ENCODE measurements around the gene ZFPM1.
"Not testable (repeated sequence)": the region's sequence is repeated elsewhere in the genome, so short reads cannot be mapped to it uniquely, and the experiment has no call there.

ZFPM1 gene

DNA sequence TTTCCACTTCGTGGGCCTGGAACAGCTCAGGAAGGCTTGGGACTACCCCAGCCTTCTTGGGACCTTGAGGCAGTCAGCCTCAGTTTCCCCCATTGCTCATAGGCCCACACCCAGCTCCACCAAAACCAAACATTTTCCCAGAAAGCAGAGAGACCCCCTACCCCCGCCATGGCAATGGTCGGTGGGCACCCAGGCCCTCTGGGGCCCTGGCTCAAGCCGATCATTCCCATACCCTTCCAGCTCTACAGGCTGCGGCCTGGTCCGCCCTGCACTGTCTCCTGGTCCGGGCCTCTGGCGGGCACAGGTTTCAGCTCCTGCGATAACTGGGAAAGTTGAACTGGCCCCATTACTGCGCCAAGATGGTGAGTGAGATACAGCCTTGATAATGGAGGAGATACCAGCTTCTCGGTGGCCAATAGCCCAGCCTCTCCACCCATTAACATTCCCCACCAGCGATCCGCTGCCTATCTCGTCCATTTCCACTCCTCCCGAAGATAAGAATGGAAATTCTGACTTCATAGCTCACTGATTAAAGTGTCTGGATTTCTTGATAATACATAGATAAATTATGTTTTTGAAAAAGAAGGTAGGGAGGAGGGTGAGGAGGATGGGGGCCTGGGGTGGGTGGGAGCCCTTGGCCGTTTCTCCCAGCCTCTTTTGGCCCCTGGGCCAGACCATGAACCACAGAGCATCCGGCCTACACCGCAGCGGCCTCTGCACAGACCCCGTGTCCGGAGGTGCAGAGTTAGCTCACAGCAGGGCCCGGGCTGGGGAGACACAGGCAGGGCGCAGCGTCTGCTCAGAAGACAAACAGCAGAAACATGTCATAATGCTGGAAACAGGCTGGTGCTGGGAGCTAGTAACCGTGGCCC lies 11.6 kb downstream of the ZFPM1 start:
- no peak for DNase-seq (ENCODE audit: low read depth)

DNA sequence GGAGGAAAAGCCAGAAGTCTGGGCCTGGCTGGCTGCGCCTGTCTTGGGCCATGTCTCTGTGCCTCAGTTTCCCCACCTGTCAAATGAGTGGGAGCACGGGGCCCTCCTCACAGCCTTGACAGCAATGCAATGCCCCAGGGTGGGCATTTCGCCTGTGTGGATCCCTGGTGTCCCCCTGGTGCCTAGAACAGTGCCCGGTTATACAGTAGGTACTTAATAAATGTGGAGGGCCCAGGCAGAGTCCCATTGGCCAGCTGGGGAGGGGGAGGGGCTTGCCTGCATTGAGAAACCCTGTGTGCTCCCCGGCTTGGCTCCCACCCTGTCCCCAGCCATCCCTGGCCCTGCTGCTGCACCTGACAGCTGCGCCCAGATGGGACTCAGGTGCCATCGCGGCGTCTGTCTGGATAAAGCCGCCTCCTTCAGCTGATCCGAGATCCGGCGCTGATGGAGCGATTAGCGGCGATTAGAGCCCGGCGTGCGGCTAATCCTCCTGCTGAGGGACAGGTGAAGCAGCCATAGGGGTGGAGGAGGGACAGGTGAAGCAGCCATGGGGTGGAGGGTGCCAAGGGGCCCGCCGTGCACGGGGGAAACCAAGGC lies 12.4 kb downstream of the ZFPM1 start:
- no peak for DNase-seq (ENCODE audit: low read depth)

DNA sequence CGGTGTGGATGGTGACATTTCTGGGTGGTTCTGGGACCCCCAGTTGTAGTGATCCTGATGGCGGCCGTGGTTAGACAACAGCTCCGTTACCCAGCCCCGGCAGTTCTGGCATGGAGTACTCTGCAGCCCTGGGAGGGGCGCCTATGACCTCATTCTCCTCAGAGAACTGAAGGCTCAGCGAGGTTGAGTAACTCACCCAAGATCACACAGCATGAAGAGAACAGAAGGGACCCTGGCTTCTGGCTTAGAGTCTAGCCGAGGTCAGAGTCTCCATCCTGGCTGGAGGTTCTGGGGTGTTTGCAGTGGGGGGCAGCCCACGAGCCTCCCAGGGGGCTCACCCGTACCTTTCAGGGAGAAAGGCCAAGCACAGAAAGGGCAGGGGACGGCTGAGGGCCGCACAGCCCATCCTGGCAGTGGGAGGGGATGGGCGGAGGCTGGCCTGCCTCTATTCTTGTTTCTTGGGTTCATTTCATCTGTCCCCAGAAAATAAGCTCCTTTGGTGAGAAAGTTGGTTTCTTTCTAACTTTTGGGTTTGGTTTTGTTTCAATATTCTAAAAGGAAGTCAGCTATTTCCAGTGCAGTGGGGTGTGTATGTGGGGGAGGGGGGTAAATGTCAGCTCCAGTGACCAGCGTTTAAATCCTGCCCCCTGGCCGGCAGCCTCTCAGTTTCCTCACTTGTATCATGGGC lies 13.2 kb downstream of the ZFPM1 start:
- DNase-seq (ENCODE audit: low read depth) = no peak

DNA sequence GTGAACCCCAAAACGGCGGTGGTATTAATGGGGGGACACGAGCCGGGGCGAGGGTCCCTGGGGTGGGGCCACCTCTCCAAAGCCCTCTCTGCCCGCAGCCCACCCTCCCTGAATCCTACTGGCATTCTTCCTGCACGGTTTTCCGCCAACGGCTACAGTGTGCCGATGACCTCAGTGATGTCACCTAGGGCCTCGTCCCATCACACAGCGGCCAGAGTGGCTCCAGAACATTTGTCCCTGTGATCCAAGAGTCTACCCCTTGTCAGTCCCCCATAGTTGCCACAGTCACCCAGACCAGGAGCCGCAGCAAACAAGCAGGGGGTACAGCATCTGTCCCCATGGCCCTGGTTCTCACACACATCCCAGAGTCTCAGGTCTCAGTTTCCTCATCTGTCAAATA lies 13.9 kb downstream of the ZFPM1 start:
- DNase-seq (ENCODE audit: low read depth) = no peak

DNA sequence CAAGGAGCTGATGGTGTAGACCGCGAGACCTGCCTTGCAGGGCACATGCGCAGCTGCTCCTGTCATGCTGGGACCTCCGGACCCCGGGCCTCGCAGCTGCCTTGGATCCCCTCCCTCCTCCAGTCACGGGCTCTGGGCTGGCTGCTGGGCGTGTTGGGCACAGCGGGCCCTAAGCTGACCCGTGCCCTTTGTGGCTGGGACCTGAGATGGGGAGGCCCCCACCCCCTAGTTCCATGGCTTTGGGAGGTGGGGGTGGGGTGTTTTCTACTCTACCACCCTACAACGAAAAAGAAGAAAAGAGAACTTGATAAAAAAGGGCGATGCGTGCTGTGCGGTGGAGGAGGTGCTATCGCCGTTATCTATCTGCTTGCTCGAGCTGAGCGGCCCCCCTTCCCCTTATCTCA lies 14.5 kb downstream of the ZFPM1 start:
- no peak for DNase-seq (ENCODE audit: low read depth)

DNA sequence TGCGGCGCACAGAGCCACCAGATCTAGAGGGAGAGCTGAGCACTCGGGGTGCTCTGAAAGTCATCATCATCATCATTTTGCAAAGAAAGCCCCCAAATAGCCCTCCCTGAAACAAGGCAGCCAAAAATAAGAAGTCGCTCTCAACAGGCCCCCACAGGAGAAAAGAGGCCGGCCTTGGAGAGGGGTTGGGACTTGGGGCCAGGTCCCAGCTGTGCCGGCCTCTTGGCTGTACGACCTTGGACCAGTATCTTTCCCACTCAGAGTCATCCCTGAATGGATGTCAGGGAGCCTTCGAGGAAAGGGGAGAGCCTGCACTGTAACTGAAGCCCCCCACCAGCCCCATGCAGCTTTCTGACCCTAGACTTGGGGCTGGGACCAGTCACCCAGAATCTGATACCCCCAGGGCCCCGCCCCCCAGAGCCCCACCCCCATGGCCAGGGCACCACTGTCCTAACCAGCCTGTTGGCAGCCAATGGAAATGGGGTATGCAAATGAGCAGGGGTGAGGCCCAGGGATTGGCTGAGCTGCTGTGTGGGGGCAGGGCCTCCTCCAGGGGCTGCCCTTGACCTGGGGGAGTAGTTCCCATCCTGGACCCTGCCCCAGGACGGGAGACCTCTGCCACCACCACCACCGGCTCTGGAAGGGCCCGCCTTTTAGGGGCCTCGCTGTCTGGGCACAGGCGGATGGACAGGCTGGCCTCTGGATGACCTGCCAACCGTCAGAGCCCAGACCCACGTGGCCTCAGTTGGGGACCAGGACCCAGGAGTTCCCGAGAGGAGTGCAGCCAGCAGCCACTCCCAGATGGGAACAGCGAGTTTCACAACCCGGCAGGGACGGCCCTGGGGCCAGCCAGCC lies 15.4 kb downstream of the ZFPM1 start:
- DNase-seq (ENCODE audit: low read depth) = no peak

DNA sequence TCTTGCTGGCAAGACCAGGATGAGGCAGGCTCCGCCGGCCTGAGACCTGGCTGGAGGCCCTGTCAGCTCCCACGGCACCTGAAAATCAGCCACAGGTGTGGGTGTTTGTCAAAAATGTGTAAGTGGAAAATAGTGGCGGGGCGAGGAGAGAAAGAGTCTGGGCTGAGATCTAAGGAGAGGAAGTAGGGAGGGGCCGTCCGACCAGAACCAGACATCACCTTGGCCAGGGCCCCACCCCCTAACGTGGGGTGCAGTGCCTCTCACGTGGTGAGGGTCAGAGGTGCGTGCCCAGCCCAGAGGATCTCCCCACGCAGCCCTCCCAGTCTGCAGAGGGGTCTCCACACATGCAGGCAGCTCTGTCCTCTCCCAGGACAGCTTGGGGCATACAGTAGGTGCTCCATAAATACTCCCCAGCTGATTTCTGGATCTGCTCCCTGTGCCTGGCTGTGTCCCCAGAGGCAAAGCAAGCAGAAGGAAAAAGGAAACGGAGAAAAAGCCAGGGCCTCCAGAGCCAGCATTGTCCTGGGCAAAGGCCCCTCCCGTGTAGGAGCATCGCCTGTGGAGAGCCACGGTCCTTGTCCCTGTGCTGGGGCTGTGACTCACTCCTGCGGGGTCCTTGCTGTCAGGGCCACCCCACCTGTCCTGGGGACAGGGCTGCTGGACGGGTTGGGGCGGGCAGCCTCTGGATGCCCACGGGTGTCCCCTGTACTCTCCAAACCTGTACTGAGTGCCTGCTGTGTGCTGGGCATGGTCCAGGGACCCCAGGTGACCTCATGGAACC lies 16.7 kb downstream of the ZFPM1 start:
- DNase-seq (ENCODE audit: low read depth) = no peak

DNA sequence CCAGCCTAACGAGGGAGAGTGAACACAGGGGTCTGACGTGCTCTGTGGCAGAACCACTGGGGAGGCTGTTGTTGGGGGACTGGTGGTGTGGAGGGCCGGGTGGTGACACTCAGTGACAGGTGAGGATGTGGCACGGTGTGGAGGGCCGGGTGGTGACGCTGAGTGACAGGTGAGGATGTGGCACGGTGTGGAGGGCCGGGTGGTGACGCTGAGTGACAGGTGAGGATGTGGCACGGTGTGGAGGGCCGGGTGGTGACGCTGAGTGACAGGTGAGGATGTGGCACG lies 17.3 kb downstream of the ZFPM1 start:
- not testable (repeated sequence) for DNase-seq (ENCODE audit: low read depth)

DNA sequence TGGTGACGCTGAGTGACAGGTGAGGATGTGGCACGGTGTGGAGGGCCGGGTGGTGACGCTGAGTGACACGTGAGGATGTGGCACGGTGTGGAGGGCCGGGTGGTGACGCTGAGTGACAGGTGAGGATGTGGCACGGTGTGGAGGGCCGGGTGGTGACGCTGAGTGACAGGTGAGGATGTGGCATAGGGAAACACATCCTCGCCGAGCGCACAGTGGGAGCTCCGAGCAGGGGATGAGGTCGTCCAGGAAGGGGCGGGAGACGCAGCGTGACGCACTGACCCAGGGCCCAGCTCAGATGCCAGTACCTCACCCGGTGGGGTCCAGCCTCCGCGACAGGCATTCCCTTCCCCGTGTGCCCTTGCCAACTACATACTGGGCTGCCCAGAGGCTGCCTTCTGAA lies 17.6 kb downstream of the ZFPM1 start:
- not testable (repeated sequence) for DNase-seq (ENCODE audit: low read depth)

DNA sequence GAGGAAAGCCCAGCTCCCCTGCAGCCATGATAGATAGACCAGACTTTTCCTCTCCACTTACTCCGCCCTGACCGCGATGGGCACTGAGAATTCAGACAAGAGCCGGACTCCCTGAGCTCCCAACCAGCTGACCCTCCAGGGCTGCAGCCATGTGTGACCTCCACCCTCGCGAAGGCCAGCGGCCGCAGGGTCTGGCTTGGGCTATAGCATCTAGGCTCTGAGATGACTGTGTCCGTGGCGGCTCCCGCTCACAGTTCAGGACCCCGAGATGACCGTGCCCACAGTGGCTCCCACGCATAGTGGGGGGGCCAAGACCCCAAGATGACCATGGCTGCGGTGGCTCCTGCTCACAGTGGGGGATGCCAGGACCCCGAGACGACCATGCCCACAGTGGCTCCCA lies 18.0 kb downstream of the ZFPM1 start:
- no peak for DNase-seq (ENCODE audit: low read depth)

DNA sequence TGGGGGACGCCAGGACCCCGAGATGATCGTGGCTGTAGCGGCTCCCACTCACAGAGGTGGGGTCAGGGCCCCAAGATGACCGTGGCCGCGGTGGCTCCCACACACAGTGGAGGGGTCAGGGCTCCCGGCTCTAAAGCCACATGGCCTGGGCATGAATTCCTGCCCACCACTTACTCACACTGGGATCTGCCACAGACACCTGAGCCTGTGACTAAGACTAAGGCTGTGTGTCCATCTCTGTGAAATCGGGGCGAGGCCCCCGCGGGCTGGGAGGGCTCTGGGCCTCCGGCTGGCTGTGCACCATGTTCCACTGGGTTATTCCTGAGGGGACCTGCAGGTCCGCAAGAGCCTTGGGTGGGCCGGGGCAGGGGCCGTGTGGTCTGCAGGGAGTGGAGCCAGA lies 18.5 kb downstream of the ZFPM1 start:
- DNase-seq (ENCODE audit: low read depth) = no peak

DNA sequence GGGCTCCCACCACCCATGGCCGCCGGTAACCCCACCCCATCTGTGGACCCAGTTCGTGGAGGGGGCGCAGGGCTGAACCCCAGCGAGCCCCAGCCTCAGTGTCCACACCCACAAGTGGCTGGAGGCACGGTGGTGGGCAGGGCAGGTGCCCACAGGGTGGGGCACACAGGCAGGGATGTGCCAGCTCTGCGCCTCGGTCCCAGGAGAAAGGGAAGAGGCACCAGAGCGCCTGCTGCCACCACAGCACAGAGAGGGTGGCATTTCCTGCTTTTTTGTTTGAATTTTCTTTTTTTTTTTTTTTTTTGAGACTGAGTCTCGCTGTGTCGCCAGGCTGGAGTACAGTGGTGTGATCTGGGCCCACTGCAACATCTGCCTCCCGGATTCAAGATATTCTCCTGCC lies 19.0 kb downstream of the ZFPM1 start:
- DNase-seq (ENCODE audit: low read depth) = no peak

DNA sequence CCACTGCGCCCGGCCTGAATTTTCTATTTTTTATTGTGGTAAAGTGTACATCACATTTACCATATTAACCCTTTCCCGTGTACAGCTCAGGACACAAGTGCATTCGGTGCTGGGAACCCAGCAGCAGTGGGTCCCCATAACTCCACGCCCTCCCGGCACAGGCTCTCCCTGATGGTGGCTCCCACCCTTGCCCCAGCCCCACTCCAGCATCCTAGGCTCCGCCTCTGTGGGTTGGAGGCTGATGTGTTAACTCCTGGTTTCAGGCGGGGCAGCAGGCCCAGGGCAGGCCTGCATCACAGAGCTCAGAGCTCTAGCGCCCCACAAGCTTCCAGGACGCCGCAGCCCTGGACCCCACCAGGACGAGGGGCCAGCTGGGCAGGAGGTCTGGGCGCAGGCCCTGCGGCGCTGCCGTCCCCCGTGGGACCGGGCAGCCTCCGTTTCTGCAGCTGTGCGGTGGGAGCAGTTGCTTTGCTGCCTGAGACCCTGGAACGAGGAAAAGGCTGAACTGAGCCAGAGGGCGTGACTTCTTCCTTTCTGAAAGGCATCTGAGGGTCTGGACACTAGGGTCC lies 19.6 kb downstream of the ZFPM1 start:
- no peak for DNase-seq (ENCODE audit: low read depth)

DNA sequence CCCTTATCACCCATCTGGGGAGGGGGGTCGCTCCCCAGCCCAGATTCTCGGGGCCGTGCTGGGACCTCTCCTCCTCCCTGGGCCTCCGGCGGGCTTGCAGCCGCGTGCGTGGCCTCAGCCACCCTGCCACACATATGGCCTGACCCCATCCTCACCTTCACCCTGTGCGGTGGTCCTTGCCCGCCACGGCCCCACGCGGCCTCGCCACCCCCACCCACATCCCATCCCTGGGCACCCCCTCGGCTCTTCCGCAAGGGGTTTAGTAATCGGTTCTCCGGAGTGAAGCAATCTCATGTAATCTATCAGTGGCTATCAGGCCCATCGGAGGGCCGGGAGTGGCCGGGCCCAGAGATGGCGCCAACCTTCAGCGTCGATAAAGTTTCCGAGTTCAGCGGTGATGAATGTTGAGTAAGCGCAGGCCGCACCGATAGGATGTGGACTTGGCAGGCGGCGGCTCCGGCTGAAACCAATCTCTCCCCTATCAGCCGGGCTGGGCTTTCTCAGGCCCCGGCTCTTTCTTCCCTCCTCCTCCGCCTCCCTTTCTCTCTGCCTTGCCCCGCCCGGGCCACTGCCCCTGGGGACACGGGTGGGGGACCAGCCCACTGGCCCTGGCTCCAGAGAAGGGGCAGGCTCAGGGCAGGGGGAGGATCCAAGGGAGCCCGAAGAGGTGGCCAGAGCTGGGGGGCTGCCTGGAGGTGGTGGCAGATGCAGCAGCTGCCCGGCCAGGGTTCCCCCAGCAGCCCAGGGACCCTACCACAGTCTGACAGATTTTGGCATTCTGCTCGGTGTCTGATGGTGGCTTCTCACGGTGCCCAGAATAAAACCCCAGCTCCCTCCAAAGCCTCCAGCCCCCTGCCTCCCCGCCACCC lies 20.8 kb downstream of the ZFPM1 start:
- DNase-seq (ENCODE audit: low read depth) = no peak

DNA sequence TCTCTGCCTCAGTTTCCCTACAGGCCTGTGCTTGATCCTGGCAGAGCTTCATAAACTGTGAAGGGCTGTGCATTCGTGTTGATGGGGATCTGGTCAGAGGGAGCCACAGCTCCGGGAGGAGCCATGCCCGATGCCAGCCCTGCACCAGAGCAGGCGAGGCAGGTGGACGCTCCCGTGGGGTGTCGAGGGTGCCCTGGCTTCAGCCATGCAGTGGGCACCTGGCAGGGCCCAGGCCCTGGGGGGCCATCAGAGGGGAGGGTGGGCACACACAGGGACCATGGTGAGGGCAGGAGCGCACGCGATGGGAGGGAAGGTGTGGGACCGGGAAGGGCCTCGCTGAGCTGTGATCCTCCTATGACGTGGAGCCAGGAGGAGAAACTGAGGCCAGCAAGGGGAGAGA lies 22.0 kb downstream of the ZFPM1 start:
- DNase-seq (ENCODE audit: low read depth) = no peak

DNA sequence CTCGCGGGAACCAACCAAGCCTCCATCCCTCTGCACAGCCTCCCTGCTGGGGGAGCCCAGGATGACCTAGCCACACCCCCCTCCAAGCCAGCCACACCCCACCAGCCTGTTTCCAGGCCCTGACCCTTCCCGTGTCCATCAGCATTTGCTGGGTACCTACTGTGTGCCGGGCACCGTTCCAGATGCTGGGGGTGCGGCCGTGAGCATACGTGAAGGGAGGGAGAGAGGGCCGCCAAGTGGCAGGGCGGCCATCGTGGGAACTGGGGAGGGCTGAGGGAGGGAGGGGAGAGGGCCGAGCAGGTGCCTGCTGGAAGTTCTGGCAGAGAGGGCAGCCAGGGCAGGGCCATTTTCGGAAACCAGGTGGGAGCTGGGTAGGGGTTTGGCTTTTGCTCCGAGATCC lies 23.1 kb downstream of the ZFPM1 start:
- DNase-seq (ENCODE audit: low read depth) = no peak

DNA sequence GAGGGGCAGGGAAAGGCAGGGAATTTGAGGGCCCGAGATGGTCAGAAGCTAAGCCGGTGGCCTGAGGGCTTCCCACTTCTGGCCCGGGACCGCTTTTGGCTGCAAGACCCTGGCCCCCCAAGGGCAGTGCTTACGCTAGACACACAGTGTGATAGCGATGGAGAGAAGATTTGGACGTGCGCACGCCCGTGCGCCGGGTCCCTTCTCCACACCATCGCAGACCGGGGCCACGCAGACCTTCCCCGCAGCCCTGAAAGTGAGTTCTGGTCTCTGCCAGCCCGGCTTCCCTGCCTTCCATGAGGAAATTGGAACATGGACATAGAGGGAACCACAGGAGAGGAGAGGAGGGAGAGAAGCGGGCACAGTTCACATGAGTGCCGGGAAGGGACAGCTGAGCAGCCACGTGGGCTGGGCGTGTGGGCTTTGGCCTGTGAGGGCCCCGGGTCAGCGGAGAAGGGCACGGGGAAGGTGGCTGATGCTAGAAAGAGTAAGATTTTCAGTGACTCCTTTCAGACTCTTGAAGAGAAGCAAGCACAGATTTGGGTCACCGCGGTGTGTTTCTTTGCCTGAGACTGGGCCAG lies 23.8 kb downstream of the ZFPM1 start:
- no peak for DNase-seq (ENCODE audit: low read depth)

DNA sequence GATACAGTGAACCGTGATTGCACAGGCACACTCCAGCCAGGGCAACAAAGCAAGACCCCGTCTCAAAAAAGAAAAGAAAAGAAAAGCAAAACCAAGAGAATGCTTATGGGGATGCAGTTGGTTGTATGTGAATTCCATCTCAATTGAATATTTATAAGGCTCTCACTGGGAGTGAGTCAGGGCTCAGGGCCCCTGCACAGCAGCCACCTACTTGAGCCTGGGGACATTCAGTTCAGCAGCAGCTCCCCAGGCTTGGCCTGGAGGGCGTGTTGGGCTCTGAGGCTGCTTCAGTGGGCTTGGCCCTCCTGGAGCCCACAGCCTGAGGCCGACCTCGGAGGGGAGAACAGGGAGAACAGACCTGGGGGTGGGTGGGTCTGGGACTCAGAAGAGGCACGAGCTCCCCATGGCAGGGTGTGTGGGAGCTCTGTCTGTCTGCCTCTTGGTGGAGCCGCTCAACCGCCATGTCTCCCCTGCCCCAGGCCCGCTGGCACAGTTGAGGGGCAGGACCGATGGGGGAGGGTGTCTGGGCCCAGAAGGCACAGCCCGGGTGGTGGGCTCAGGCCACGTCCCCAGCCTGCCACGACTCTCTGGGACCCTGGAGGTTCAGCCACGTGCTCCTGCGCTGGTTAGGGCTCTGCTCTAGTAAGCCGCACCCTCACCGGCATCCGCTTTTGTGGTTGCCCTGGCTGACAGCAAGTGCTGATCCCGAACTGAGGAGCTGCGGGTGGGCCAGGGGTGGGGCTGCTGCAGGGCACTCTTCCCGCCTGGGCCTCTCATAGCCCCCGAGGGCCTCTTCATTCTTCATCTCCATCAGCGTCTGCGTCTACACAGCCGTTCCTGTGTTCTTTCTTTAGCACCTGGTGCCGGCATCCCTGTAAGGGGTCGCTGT lies 24.8 kb downstream of the ZFPM1 start:
- no peak for DNase-seq (ENCODE audit: low read depth)

All from stromal cell of bone marrow (primary cell).